Measurements from ENCODE around the gene CLEC14A.

DNA sequence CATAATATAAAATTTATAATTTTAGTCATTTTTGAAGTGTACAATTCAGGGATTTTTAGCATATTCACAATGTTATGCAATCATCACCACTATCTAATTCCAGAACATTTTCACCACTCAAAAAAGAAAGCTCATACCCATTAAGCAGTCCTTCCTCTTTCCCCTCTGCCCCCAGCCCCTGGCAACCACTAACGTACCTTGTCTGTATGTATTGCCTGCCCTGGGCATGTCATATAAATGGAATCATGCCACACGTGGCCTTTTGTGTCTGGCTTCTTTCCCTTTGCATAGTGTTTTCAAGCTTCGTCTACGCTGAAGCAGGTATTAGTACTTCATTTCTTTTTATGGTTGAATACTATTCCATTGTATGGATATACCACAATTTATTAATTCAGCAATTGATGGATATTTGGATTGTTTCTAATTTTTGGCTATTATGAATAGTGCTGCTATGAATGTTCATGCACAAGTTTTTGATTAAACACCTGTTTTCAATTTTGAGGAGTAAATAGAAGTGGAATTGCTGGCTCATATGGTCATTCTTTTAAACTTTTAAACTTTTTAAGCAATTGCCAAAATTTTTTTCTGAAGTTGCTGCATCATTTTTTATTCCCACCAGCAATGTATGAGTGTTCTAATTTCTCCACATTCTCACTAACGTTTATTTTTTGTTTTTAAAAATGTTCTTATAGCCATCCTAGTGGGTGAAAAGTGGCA is 49.8 kb downstream of the CLEC14A start:
- TF ChIP-seq TAF1 (IDR thresholded peaks at IDR 0.05; ENCODE audit: borderline replicate concordance, low read depth, low read length) (no peak), YY1 (IDR thresholded peaks at IDR 0.05; ENCODE audit: low read depth) (no peak), POLR2AphosphoS5 (IDR thresholded peaks at IDR 0.05; ENCODE audit: low read depth, low read length) (no peak), RXRA (IDR thresholded peaks at IDR 0.05; ENCODE audit: borderline replicate concordance, low read depth) (no peak), CTCF (IDR thresholded peaks at IDR 0.05) (no peak), EZH2phosphoT487 (IDR thresholded peaks at IDR 0.05; ENCODE audit: borderline replicate concordance, low read depth) (no peak), GABPA (IDR thresholded peaks at IDR 0.05; ENCODE audit: low read depth) (no peak), TEAD4 (IDR thresholded peaks at IDR 0.05; ENCODE audit: borderline replicate concordance, insufficient read depth) (no peak), REST (IDR thresholded peaks at IDR 0.05; ENCODE audit: low read depth, low read length) (no peak)
- TF ChIP-seq, protein P1, sequence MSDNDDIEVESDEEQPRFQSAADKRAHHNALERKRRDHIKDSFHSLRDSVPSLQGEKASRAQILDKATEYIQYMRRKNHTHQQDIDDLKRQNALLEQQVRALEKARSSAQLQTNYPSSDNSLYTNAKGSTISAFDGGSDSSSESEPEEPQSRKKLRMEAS (IDR thresholded peaks at IDR 0.05; ENCODE audit: low read depth), result no peak
- TF ChIP-seq, protein P2, sequence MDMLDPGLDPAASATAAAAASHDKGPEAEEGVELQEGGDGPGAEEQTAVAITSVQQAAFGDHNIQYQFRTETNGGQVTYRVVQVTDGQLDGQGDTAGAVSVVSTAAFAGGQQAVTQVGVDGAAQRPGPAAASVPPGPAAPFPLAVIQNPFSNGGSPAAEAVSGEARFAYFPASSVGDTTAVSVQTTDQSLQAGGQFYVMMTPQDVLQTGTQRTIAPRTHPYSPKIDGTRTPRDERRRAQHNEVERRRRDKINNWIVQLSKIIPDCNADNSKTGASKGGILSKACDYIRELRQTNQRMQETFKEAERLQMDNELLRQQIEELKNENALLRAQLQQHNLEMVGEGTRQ (IDR thresholded peaks at IDR 0.05; ENCODE audit: borderline replicate concordance, low read depth, low read length), result no peak

Measured in SK-N-SH (cell line).